ENCODE measurements around the gene C4orf50. TPM values are rescaled to one million over a fixed set of nuclear protein-coding genes. Genes with fewer than 3 reads are reported as not detected.

C4orf50 gene
- 0.05 TPM for total RNA-seq (ENCODE audit: unreplicated experiment)
- long read RNA-seq: 0 reads

GRCh38 chr4:6018331-6018730, at the start of gene C4orf50:
TSS of gene C4orf50 (minus strand) at chr4:6018431.
- Mint-ChIP-seq H3K4me1 (ENCODE audit: unreplicated experiment) (peaks cover under 1% of the 10 kb centered on the region), H3K9me3 (ENCODE audit: unreplicated experiment) (no peaks in the 10 kb centered on the region), H3K4me3 (ENCODE audit: unreplicated experiment) (no peak within 1 kb of the TSS), H3K27ac (ENCODE audit: unreplicated experiment) (no peak within 1 kb of the TSS), H3K36me3 (ENCODE audit: low read depth, unreplicated experiment) (peaks cover 5% of the 10 kb centered on the region), H3K27me3 (ENCODE audit: unreplicated experiment) (peaks cover 1% of the 10 kb centered on the region)
- no peak for TF ChIP-seq CTCF (IDR thresholded peaks at IDR 0.05; ENCODE audit: unreplicated experiment)
- no peak for DNase-seq (ENCODE audit: low spot score)

- H3K4me3 Mint-ChIP-seq (ENCODE audit: unreplicated experiment): no peak overlapping the region
- no peaks in the 10 kb centered on the region for H3K4me1 Mint-ChIP-seq (ENCODE audit: unreplicated experiment)
- no peaks in the 10 kb centered on the region for H3K9me3 Mint-ChIP-seq (ENCODE audit: unreplicated experiment)
- H3K27ac Mint-ChIP-seq (ENCODE audit: unreplicated experiment): no peak overlapping the region
- no peak for TF ChIP-seq CTCF (IDR thresholded peaks at IDR 0.05; ENCODE audit: unreplicated experiment)
- peaks cover 8% of the 10 kb centered on the region for H3K27me3 Mint-ChIP-seq (ENCODE audit: unreplicated experiment)
- no peak for DNase-seq (ENCODE audit: low spot score)
- H3K36me3 Mint-ChIP-seq (ENCODE audit: low read depth, unreplicated experiment): no peaks in the 10 kb centered on the region
Measured at GRCh38 chr4:6065934-6066590, 47.8 kb upstream of the C4orf50 start.

- Mint-ChIP-seq H3K4me1 (ENCODE audit: unreplicated experiment) (no peaks in the 10 kb centered on the region), H3K27me3 (ENCODE audit: unreplicated experiment) (peaks cover 6% of the 10 kb centered on the region), H3K9me3 (ENCODE audit: unreplicated experiment) (no peaks in the 10 kb centered on the region), H3K36me3 (ENCODE audit: low read depth, unreplicated experiment) (peaks cover 3% of the 10 kb centered on the region), H3K4me3 (ENCODE audit: unreplicated experiment) (no peak overlapping the region), H3K27ac (ENCODE audit: unreplicated experiment) (no peak overlapping the region)
- no peak for DNase-seq (ENCODE audit: low spot score)
- no peak for TF ChIP-seq CTCF (IDR thresholded peaks at IDR 0.05; ENCODE audit: unreplicated experiment)
Measured at GRCh38 chr4:6065166-6065565, 46.9 kb upstream of the C4orf50 start.

GRCh38 chr4:6064383-6064782, 46.2 kb upstream of the C4orf50 start:
- Mint-ChIP-seq H3K9me3 (ENCODE audit: unreplicated experiment) (peaks cover 1% of the 10 kb centered on the region), H3K36me3 (ENCODE audit: low read depth, unreplicated experiment) (peaks cover 7% of the 10 kb centered on the region), H3K27ac (ENCODE audit: unreplicated experiment) (no peak overlapping the region), H3K27me3 (ENCODE audit: unreplicated experiment) (peaks cover 6% of the 10 kb centered on the region), H3K4me1 (ENCODE audit: unreplicated experiment) (no peaks in the 10 kb centered on the region), H3K4me3 (ENCODE audit: unreplicated experiment) (no peak overlapping the region)
- TF ChIP-seq CTCF (IDR thresholded peaks at IDR 0.05; ENCODE audit: unreplicated experiment): no peak
- no peak for DNase-seq (ENCODE audit: low spot score)

- Mint-ChIP-seq H3K9me3 (ENCODE audit: unreplicated experiment) (peaks cover 6% of the 10 kb centered on the region), H3K4me1 (ENCODE audit: unreplicated experiment) (no peaks in the 10 kb centered on the region), H3K36me3 (ENCODE audit: low read depth, unreplicated experiment) (peaks cover 9% of the 10 kb centered on the region), H3K27ac (ENCODE audit: unreplicated experiment) (no peak overlapping the region), H3K27me3 (ENCODE audit: unreplicated experiment) (peaks cover 6% of the 10 kb centered on the region), H3K4me3 (ENCODE audit: unreplicated experiment) (no peak overlapping the region)
- no peak for DNase-seq (ENCODE audit: low spot score)
- TF ChIP-seq CTCF (IDR thresholded peaks at IDR 0.05; ENCODE audit: unreplicated experiment): no peak
Measured at GRCh38 chr4:6063684-6064083, 45.5 kb upstream of the C4orf50 start.
